Cardiac fibroblast (primary cell): ENCODE measurements around the gene ZNF474.
A peak's percentile ranks its signal among the peaks of the same experiment; 100 is the strongest.

Experiments used
- DNase-seq, 2 donors: peaks; one replicate each; pipeline versions ENCODE4 v3.0.0 to v3.0.0-alpha.2; 2010; ENCODE audit warnings: low read depth in 2 of 2
- H3K4me3 ChIP-seq, 2 donors: replicated peaks in 1 of 2; 1 replicate in 1 of 2; 2 replicates in 1 of 2; pipeline ENCODE4 v1.5.1; 2011; ENCODE audit warnings: low read depth in 2 of 2, low read length in 2 of 2, mild to moderate bottlenecking in 2 of 2, moderate library complexity in 1 of 2
- CTCF ChIP-seq: IDR thresholded peaks from one replicate; pipeline ENCODE4 v1.5.1; 2011; ENCODE audit warnings: low read depth, mild to moderate bottlenecking, low read length, inconsistent platforms

ZNF474 gene

DNA sequence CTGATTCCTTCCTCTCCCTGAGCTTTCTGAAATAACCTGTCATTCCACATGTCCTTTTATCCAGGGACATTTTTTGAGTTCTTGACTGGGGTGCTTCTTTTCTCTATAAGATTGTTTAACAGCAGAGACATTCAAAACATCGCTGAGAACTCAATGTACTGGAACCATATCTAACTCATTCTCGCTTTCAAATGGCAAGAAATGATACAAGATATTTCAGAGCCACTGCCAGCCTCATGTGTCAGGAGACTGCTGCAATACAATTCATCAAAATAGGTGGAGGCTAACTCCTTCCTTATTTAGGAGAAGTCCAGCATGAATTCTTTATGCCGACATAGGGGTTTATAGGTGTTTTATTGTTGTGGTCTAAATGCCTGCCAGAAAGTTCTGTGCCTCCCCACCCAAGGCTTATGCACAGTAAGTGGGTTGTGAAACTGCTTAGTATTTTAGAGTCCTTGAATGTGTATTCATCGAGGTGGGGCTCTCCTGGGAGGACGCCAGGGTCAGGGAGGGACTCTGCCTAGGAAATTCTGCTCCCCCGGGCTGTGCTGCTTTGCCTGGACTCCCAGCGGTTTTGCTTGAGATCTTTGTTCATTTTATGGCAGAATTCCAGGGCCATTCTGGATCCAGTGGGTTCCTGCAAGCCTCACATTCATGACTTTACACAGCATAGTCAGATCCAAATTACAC lies 53.9 kb downstream of the ZNF474 start:
- TF ChIP-seq CTCF, result no peak
- H3K4me3 ChIP-seq, result no peak overlapping the region
- DNase-seq, result peak; percentile 88 to 91

DNA sequence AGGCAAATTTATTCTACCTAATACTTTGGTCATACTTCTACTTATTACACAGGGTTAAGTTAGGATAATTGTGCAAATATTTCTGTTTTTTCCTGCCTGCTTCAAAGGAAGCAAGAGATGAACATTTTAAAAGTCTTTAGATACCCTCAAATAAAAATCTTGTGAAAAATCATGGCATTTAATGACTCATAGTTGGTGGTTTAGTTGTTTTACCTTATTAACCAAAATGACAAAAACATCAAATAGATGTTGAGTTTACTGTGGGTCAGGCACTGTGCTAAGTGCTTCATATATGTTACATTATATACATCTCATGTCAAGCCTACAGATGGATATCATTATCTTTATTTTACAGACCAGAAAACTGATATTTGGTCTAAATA lies 54.4 kb downstream of the ZNF474 start:
- DNase-seq, result no peak
- TF ChIP-seq CTCF, result no peak
- no peak overlapping the region for H3K4me3 ChIP-seq

DNA sequence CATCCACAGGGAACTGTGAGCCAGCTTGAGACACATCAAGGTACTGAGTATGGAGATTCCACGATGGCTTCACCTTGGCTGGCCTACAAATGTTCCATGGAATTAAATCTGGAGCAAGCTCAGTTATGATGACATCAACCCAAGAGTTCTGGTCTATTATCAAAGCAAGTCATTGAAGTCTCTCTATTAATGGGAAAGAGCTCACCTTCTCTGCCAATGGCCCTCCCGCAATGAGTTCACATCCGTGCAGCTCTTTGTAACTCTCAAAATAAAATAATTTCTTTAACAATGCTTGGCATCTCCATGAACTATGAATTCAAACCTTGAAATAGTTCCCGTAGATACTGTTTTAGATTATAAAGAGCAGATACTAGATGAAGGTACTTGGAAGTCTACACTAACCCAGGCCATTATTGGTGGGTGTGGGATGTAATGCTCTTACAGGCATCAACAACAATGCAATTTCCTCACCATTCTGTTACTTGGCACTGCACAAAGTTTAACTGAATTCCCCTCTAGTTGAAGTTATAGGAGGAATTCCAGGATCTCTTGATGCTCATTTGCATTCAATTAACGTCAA lies 55.4 kb downstream of the ZNF474 start:
- no peak for TF ChIP-seq CTCF
- no peak for DNase-seq
- no peak overlapping the region for H3K4me3 ChIP-seq

DNA sequence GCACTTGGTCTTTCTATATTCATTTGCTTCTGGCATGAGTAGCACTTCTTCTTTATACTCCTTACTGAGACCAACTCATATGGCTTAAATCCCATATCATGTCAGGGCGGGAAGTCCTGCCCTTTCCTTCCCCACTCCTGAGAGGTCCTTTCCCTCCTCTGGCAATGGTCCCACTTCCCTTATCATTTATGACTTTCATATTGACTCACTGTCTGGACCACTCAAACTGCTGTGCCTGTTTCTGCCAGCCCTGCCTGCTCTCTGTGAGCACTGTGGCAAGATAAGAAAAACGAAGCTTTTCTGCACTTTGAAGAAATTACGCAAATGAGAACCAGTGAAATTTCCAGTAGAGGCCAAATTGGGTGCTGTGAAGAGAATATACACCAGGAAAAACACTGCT lies 58.1 kb downstream of the ZNF474 start:
- no peak overlapping the region for H3K4me3 ChIP-seq
- DNase-seq, result peak; percentile 28 to 78
- no peak for TF ChIP-seq CTCF

- no peak for TF ChIP-seq CTCF
- H3K4me3 ChIP-seq, result no peak overlapping the region
- peak in 1 of 2 donors; percentile 58 for DNase-seq
Measured at GRCh38 chr5:122190156-122190555, 60.8 kb downstream of the ZNF474 start.

DNA sequence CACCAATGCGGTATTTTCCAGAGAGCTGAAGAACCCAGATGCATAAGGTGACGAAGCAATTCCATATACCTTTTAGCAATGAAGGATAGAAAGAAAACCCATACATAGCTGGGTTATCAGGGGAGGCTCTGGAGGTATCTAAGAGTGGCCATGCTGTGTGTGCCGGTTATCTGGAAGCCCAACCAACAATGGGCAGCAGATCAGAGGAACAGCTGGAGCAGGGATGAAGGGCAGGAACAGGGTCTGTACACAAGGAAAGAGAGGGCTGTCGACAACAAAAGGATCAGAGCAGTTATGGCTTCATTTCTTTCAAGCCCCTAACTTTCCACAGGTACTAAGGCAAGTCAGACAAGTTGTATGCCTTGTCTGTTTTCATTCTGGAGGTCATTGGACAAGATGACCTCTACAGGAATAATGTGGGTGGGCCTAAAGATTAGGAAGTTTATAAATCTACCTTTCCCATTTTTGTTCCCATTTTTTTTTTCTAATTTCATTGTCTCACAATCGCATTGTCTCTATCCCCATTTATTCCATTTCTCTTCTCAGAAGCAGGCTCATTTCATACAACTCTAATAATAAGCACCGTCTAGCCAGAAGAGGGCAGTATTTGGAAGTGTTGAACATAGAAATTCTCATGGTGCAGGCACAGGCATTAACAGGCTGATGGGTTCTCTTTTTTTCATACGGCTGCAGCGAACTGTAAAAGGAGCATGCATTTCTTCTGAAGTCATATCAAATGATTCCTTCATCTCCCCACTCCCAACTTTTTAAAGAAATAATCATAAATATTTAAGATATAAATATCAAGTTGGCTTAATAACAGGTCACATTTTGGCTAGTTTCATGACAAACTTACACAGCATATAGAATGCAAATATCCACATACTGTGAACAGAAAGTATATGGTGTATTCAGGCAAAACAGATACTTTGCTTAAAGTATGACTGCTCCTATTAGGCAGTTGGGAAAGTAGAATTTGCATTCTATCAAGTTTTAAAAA lies 63.5 kb downstream of the ZNF474 start:
- peak; percentile 62 for TF ChIP-seq CTCF
- peak; percentile 81 to 82 for DNase-seq
- H3K4me3 ChIP-seq, result no peak overlapping the region
